ENCODE results near the gene OXLD1. TPM values are rescaled to one million over a fixed set of nuclear protein-coding genes. Genes with fewer than 3 reads are reported as not detected.

Gene OXLD1
- total RNA-seq, 1 donor from 2014 or later = 26.6 TPM

DNA sequence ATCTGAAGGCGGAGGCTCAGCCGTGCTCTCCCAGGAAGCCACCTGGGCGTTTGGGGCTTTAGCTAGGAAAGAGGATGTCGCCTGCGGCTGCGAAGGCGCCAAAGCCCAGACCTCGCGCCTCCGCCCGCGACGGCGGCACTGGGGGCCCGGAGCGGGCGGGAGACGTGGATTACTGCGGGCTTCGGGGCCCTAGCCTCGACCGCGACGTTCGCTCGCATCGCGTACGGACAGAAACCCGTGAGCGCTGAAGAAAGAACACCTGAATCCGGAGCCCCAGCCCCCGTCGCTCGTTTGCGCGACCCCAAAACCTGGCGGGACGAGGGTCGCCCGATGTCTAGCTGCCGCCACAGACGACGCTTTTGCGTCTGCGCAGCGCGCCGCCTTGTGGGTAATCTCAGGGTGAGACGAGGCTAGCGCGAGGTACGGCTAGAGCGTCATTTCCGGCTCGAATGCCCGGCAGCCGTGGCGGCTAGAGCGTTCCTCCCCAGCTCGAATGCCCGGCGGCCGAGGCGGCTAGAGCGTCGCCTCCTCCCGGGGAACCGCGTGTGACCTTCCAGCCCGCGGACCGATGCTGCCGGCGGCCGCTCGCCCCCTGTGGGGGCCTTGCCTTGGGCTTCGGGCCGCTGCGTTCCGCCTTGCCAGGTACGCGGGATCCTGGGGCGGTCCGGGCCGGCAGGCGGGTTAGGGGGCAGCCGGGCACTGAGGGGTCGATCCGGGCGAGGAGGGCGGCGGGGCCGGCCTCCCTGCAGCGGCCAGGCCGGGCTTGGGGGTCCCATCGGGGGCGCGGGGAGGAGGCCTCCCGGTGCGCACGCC lies 36.7 kb upstream of the OXLD1 start, which contains the start of gene MRPL12:
Gene MRPL12 (plus strand): TSS at position 434 of the 813 bp plus-strand sequence. CDS start 135 bp downstream, at position 569.
- peak; percentile 83 to 94 for DNase-seq (ENCODE audit: low read depth in 2 of 2)

DNA sequence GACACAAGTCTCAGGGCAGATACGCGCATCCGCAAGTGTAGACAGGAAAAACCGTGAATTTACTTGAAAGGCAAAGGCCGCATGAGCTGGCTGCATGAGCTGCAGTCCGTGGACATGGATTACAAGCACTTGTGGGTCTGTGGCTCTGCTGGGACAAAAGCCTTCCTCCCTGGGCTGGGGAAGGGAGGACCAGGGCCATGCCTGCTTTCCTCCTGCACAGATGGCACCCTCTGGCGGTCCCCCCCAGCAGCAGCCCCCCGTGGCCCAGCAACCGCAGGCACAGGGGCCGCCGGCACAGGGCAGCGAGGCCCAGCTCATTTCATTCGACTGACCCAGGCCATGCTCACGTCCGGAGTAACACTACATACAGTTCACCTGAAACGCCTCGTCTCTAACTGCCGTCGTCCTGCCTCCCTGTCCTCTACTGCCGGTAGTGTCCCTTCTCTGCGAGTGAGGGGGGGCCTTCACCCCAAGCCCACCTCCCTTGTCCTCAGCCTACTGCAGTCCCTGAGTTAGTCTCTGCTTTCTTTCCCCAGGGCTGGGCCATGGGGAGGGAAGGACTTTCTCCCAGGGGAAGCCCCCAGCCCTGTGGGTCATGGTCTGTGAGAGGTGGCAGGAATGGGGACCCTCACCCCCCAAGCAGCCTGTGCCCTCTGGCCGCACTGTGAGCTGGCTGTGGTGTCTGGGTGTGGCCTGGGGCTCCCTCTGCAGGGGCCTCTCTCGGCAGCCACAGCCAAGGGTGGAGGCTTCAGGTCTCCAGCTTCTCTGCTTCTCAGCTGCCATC lies 35.1 kb upstream of the OXLD1 start:
- DNase-seq (ENCODE audit: low read depth in 2 of 2) = no peak

DNA sequence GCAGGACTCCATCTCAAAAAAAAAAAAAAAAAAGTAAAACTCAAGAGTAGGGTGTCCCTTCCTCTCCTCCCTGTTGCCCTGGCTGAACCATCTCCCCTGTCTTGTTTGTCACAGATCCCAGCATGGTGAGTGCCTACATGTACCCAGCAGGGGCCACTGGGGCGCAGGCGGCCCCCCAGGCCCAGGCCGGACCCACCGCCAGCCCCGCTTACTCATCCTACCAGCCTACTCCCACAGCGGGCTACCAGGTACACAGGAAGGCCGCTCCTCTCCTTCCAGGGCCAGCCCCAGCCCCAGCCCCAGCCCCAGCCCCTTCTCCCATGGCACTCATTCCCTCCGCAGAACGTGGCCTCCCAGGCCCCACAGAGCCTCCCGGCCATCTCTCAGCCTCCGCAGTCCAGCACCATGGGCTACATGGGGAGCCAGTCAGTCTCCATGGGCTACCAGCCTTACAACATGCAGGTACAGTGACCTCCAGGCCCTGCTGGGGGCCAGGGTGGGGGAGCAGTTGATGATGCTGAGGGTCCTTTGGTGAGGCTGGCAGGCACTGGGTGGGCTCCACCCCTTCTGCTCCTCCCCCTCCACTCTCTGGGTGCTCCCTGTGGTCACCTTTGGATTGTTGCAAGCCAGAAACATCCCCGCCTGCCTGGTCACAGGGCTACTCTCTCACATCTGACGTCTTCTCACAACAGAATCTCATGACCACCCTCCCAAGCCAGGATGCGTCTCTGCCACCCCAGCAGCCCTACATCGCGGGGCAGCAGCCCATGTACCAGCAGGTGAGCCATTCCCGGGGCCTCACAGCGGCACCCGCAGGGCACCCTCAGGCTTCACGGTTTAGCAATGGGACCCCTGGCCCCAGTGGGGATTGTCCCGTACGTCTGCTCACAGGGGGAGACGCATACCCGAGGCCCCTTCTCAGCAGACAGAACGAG lies 34.2 kb upstream of the OXLD1 start:
- DNase-seq (ENCODE audit: low read depth in 2 of 2) = no peak

DNA sequence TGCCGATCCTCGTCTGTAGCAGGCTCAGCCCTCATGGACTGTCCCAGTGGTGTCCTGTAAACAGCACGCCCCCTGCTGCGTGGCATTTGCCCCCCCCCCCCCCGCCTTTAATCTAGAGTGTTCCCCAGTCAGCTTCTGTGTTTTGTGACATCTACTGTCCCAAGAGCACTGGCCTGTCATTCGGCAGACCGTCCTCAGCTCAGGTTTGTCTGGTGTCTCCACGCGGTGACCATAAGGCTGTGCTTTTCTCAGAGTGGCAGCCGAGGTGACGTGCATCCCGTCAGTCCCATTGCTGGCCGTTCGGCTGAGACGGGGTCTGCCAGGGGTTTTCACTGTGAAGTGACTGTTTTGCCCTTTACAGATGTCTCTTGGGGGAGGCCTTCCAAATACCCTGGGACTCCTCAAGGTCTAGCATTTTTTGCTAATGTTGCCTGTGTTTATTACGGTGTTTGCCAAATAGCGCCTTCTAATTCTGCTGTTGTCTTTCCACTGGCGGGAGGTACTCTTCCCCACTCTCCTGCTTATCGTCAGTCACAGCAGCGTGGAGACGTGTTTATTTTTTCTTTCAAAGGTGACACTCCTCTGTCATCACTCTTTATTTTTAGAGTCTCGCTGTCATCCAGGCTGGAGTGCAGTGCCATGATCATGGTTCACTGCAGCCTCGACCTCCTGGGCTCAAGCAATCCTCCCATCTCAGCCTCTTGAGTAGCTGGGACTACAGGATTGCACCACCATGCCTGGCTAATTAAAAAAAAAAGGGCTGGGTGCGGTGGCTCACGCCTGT lies 31.0 kb upstream of the OXLD1 start:
- no peak for DNase-seq (ENCODE audit: low read depth in 2 of 2)

DNA sequence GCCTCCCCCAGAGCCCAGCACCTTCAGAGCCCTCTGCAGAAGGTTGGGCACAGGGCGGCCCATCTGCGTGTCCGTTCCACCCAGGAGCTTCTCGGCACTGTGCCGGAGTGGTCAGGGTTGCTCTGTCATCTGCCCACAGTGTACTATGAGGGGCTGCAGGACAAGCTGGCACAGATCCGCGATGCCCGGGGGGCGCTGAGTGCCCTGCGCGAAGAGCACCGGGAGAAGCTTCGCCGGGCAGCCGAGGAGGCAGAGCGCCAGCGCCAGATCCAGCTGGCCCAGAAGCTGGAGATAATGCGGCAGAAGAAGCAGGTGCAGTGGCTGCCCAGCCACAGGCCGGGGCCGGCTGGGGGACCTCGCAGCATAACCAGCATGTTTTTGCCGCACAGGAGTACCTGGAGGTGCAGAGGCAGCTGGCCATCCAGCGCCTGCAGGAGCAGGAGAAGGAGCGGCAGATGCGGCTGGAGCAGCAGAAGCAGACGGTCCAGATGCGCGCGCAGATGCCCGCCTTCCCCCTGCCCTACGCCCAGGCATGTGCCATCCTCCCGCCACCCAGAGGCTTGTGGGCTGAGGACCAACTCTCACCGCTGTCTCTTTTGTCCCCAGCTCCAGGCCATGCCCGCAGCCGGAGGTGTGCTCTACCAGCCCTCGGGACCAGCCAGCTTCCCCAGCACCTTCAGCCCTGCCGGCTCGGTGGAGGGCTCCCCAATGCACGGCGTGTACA lies 30.0 kb upstream of the OXLD1 start:
- DNase-seq (ENCODE audit: low read depth in 2 of 2) = no peak

DNA sequence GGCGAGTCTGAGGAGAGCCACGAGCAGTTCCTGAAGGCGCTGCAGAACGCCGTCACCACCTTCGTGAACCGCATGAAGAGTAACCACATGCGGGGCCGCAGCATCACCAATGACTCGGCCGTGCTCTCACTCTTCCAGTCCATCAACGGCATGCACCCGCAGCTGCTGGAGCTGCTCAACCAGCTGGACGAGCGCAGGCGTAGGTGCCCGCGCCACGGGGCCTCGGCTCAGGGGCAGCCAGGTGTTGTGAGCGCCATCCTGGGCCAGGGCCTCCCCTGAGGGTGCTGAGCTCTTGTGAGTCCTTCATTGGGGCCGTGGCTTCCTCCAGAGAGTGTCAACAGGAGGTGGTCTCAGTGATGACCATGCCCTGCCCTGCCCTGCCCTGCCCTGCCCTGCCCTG lies 29.4 kb upstream of the OXLD1 start:
- DNase-seq (ENCODE audit: low read depth in 2 of 2) = no peak

DNA sequence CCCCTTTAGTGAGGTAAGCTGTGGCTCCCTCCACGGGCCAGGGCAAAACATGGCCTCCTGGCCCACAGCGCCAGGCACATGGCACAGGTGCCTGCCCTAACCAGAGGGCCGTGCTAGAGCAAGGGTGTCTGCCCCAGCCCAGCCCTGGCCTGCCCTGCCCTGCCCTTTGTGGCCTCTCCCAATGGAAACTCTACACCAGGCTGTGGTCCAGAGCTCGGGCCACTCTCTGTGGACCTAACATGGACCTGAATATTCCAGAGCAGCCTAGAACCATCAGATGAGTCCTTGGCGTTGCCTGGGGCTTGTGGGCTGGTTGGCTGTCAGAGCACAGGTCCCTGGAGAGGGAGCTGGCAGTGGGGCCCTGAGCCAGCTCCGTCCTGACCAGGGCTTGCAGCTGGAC lies 28.8 kb upstream of the OXLD1 start:
- no peak for DNase-seq (ENCODE audit: low read depth in 2 of 2)

DNA sequence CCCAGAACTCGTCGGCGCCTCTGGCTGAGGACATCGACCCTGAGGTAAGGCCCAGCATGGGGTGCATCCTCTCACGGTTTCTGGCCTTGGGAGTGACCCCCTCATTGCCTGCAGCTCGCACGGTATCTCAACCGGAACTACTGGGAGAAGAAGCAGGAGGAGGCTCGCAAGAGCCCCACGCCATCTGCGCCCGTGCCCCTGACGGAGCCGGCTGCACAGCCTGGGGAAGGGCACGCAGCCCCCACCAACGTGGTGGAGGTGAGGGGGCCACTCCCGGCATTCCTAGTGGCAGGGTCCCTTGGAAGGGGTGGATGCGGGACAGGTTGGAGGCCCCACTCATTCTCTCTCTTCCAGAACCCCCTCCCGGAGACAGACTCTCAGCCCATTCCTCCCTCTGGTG lies 28.4 kb upstream of the OXLD1 start:
- DNase-seq (ENCODE audit: low read depth in 2 of 2) = no peak

DNA sequence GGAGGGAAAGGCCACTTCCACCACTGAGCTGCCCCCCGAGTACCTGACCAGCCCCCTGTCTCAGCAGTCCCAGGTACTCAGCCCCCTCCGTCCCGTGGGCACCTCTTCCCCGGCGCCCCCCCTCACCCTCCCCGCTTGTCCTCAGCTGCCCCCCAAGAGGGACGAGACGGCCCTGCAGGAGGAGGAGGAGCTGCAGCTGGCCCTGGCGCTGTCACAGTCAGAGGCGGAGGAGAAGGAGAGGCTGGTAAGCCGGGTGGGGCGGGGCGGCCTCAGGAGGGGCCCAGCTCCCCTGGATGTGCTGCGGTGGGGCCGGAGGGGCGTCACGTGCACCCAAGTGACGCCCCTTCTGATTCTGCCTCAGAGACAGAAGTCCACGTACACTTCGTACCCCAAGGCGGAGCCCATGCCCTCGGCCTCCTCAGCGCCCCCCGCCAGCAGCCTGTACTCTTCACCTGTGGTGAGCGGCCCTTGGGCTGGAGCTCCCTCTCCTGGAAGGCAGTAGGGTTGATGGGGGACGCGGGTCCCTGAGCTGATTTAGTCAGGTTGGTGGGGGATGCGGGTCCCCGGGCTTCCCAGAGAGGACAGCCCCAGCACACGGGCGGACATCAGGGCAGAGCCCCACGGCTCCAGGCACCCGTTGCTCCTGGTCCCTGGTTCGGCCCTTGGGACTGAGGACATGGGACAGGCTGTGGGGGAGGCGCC lies 27.3 kb upstream of the OXLD1 start:
- DNase-seq (ENCODE audit: low read depth in 2 of 2) = no peak

DNA sequence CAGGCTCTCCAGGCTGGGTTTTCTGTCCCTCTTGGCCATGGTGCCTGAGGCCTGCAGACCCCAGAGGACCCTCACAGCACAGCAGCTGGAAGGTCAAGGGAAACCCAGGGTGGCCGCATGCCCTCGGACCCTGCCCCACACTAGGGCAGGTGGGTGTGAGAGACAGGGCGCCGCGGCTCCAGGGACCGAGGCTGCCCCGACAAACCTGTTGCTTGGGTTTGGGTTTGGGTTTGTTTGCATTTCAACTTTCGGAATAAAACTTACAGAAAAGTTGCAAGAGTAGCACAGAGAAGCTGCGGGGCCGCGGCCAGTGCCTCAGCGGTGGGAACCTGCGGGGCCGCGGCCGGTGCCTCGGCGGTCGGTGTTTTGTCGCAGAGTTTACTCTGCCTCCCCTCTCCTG lies 25.2 kb upstream of the OXLD1 start:
- no peak for DNase-seq (ENCODE audit: low read depth in 2 of 2)

DNA sequence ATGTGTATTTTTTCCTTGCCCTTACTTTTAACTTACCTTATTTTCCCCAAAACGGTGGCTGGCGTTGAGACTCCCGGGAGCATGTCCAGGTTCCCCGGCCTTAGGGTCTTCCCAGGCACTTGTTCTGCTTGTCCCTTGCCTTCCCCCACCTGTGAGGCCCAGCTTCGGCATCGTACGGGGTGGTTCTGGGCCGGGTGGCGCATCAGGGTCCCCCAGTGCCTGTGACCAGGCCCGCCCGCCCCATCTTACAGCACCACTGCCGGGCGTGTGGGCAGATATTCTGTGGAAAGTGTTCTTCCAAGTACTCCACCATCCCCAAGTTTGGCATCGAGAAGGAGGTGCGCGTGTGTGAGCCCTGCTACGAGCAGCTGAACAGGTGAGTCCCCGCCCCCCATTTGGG lies 24.8 kb upstream of the OXLD1 start:
- no peak for DNase-seq (ENCODE audit: low read depth in 2 of 2)

DNA sequence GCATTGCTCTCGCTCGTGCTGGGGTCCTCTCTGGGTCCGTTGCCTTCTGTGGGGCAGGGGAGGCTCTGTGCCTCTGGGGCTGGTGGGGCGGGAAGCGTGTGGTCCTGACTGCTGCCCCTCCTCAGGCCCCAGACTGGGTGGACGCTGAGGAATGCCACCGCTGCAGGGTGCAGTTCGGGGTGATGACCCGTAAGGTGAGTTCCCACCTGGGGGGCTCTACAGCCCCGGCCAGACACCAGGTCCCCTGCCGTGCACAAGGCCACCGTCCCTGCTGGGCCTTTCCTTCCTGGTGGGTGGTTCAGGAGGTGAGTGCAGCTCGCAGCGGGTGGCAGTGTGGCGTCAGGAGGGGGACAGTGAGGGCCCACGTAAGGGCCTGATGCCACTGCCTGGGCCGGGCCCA lies 24.1 kb upstream of the OXLD1 start:
- no peak for DNase-seq (ENCODE audit: low read depth in 2 of 2)

DNA sequence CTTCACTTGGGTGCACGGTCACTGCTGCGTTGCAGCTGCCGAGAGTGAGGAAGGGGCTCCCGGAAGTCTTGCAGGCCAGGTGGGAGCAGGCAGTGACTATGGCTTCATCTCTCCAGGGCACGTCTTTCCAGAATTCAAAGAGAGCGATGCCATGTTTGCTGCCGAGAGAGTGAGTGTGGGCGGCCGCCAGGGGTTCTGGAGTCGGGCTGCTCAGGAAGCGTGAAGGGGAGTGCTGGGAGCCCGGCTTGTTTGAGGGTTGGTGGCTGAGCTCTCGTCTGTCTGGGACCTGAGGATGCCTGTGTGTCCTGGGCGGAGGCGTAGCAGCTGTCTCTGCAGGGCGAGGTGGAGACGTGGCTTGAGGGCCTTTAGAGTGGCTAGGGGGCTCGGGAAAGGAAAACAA lies 23.7 kb upstream of the OXLD1 start:
- DNase-seq (ENCODE audit: low read depth in 2 of 2) = no peak

DNA sequence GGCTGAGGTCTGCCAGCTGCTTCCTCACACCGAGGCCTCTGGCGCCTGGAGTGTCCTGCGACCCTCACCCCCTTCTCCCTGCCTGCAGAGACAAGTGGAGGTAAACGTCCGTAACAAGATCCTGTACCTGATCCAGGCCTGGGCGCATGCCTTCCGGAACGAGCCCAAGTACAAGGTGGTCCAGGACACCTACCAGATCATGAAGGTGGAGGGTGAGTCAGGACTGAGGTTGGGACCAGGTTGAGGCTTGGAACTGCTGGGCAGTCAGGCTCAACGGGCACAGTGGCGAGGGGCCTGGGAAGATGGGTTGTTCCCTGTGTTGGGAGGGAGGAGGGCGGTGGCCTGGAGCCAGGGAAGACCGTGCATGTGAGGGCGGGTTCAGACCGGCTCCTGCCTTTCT lies 22.2 kb upstream of the OXLD1 start:
- DNase-seq (ENCODE audit: low read depth in 2 of 2) = no peak

DNA sequence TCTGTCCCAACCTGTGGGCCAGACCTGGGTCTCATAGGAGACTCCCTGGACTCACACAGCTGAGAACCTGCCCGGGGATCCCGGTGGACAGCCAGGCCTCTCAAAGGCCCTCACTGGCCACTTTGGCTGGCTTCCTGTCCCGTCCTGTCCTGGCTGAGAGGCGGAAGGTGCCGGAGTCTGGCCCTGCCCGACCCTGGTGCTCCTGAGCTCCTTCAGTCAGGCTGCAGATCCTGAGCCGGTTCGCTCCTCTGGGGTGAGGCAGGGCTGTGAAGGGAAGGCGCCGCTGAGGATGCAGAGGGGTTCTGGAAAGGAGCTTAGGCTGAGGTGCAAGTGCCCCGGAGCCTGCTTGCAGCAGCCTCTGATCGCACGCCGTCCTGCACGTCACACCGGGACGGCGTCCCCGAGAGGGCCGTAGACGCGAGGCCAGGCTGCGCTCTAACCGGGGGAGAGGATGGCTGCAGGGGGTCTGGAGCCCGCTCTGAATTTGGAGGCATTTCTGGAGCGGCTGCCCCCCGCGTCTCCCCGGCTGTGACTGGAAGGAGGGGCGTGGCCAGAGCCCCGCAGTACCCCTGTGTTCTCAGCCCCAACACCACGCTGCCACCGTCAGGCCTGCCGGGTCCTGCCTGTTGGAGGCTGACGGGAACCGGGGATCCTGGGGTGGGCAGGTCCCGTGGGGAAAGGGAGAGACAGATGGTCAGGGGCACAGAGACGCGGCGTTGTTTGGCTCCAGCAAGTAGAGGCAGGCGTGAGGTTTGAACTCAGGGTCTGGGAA lies 21.6 kb upstream of the OXLD1 start:
- DNase-seq (ENCODE audit: low read depth in 2 of 2) = no peak

DNA sequence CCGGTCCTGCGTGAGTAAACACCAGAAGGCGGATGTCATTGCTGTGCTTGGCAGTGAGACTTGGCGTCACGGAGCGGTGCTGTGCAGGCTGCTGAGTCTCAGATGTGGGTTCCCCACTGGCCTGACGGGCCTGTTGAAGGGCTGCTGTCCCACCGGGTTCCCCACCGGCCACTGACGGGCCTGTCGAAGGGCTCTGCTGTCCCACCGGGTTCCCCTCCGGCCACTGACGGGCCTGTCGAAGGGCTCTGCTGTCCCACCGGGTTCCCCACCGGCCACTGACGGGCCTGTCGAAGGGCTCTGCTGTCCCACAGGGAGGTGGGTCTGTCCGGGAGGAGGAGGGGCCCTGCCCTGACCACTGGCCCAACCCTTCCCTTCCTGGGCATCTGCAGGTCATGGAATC lies 20.2 kb upstream of the OXLD1 start:
- DNase-seq (ENCODE audit: low read depth in 2 of 2) = no peak

DNA sequence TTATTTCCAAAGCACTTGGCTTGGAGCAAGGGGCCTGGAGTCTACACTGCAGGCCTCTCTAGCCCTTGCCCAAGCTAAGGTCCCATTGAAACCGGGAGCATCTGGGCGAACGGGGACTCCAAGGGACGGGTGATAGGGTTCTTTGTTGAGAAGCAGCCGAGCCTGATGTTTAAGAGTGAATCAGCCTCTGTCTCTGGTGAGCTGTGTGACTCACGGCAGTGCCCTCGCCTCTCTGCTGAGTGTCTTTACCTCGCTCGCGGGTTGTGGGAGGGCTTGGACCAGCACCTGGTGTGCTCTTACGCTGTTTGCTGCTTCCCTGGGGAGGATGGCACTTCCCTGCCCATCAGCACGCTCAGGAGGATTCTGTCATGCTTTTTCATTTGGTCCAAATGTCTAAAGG lies 18.7 kb upstream of the OXLD1 start:
- DNase-seq (ENCODE audit: low read depth in 2 of 2) = peak in 1 of 2 donors; percentile 58

DNA sequence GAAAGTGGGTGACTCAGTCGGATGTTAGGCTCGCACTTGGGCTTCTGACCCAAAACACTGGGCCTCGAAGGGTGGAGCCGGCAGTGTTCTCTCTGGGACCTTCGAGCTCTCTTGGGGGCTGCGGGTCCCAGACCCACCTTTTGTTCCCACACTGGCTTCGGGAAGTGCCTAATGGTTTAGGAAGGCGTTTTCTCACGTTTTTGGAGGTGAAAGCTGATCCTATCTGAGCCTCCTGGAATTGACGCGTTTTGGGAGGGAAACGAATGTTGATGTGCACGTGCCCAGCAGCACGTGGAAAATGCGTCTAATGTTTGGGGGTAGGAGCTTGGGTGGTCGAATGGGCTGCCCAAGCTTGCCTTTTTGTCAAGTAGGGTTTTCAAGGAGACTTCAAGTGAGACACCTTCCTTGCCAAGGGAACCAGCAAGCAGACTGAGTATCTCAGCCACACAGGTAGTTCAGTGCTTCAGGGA lies 18.1 kb upstream of the OXLD1 start:
- DNase-seq (ENCODE audit: low read depth in 2 of 2) = peak in 1 of 2 donors; percentile 51

All from dermis microvascular lymphatic vessel endothelial cell (primary cell).